Endodermal cell (in vitro differentiated cells): ENCODE results near the gene CEP95. TPM values are rescaled to one million over a fixed set of nuclear protein-coding genes. Genes with fewer than 3 reads are reported as not detected.
"Not testable (repeated sequence)": the region's sequence is repeated elsewhere in the genome, so short reads cannot be mapped to it uniquely, and the experiment has no call there.

ENCODE experiments used
- DNase-seq: peaks from one replicate; pipeline ENCODE4 v3.0.0-alpha.2; 2017
- H3K27ac ChIP-seq: 2 replicates; pipeline ENCODE4 v1.5.1; 2013; ENCODE audit warnings: mild to moderate bottlenecking, low read depth, low read length, moderate library complexity
- H3K27me3 ChIP-seq: 2 replicates; pipeline ENCODE4 v1.6.1; 2013; ENCODE audit warnings: mild to moderate bottlenecking, low read length, moderate library complexity; ENCODE audit not compliant: insufficient read depth, control insufficient read depth, poor library complexity, severe bottlenecking
- H3K36me3 ChIP-seq: 2 replicates; pipeline ENCODE4 v1.7.0; 2013; ENCODE audit warnings: mild to moderate bottlenecking, low read length, moderate library complexity; ENCODE audit not compliant: control insufficient read depth, insufficient read depth
- H3K4me1 ChIP-seq: one replicate; pipeline ENCODE4 v1.7.0; 2013; ENCODE audit warnings: low read length; ENCODE audit not compliant: control insufficient read depth, insufficient read depth
- H3K4me3 ChIP-seq: 2 replicates; pipeline ENCODE4 v1.5.1; 2013; ENCODE audit warnings: mild to moderate bottlenecking, low read length, moderate library complexity
- H3K9ac ChIP-seq: 2 replicates; pipeline ENCODE4 v1.6.1; 2013; ENCODE audit warnings: mild to moderate bottlenecking, low read length, moderate library complexity; ENCODE audit not compliant: poor library complexity, severe bottlenecking; ENCODE audit errors: extremely low read depth
- H3K9me3 ChIP-seq: 2 replicates; pipeline ENCODE4 v1.6.1; 2013; ENCODE audit warnings: mild to moderate bottlenecking, low read length, moderate library complexity; ENCODE audit not compliant: control insufficient read depth
- H3K27ac Mint-ChIP-seq: 2 replicates; pipeline ENCODE4 v1.8.0; 2020; ENCODE audit warnings: mixed read lengths
- H3K27me3 Mint-ChIP-seq: 2 replicates; pipeline ENCODE4 v1.8.0; 2021; ENCODE audit warnings: mild to moderate bottlenecking, mixed read lengths; ENCODE audit not compliant: insufficient read depth
- H3K36me3 Mint-ChIP-seq: 2 replicates; pipeline ENCODE4 v1.8.0; 2020; ENCODE audit warnings: low read depth, mixed read lengths
- H3K4me1 Mint-ChIP-seq: 2 replicates; pipeline ENCODE4 v1.8.0; 2020; ENCODE audit warnings: mixed read lengths
- H3K4me3 Mint-ChIP-seq: 2 replicates; pipeline ENCODE4 v1.8.0; 2020; ENCODE audit warnings: mild to moderate bottlenecking, moderate library complexity, mixed read lengths
- H3K9me3 Mint-ChIP-seq: 2 replicates; pipeline ENCODE4 v1.8.0; 2020; ENCODE audit warnings: mild to moderate bottlenecking, mixed read lengths
- WGBS, 2 experiments: methylation state at CpG; one replicate each; pipeline versions ENCODE4 v1.1.5 to v1.1.7; 2013; ENCODE audit warnings: missing lambda C conversion rate in 2 of 2, mixed read lengths in 1 of 2; ENCODE audit not compliant: insufficient coverage in 1 of 2, insufficient read length in 1 of 2; 5-methylcytosine and 5-hydroxymethylcytosine counted together
- total RNA-seq, 2 donors: library from RNA; stranded (reverse); fragmentation: NEBNext Ultra II Directional in 1 of 2; extraction: Animal tissue kit (Norgen Biotek cat#: 25700) in 1 of 2; gene quantifications; 2 replicates in 1 of 2; 3 replicates in 1 of 2; pipeline ENCODE4 v1.2.1, GENCODE V29; 2021
- TF ChIP-seq, protein P1 (sequence below): fragments of 200-600 bp; sonication (generic); conservative IDR thresholded peaks from 2 replicates; pipeline ENCODE4 v1.5.0; 2021; ENCODE audit warnings: antibody characterized with exemption, mild to moderate bottlenecking

Gene CEP95
- total RNA-seq, 2 donors from 2014 or later: 75.5 to 93.9 TPM

DNA sequence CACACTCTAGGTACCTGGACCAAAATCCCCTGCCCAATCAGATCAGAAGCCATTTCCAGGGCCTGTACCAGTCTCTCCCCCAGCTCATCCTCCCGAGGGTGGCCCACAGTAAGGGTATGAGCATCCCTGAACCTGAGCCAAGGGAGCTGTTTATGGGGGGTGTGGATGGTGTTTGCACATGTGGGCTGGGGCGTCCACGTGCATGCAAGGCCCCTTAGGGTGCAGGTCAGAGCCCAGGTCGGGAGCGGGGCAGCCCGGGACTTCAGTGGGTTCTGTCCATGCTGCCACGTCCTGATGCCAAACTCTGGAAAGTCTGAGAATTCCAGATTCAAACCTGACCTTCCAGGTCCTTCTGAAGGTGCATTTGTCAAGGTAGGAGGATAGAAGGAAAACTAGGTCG, 48.0 kb upstream of the CEP95 start:
- Histone ChIP-seq H3K27me3 (no peaks in the 10 kb centered on the region), H3K9me3 (no peaks in the 10 kb centered on the region), H3K4me3 (no peak overlapping the region), H3K36me3 (no peaks in the 10 kb centered on the region), H3K4me1 (no peaks in the 10 kb centered on the region), H3K9ac (no peak overlapping the region), H3K27ac (no peak overlapping the region)
- Mint-ChIP-seq H3K4me3 (no peak overlapping the region), H3K36me3 (no peaks in the 10 kb centered on the region), H3K9me3 (no peaks in the 10 kb centered on the region), H3K27me3 (no peaks in the 10 kb centered on the region), H3K27ac (no peak overlapping the region), H3K4me1 (no peaks in the 10 kb centered on the region)
- TF ChIP-seq, protein P1, sequence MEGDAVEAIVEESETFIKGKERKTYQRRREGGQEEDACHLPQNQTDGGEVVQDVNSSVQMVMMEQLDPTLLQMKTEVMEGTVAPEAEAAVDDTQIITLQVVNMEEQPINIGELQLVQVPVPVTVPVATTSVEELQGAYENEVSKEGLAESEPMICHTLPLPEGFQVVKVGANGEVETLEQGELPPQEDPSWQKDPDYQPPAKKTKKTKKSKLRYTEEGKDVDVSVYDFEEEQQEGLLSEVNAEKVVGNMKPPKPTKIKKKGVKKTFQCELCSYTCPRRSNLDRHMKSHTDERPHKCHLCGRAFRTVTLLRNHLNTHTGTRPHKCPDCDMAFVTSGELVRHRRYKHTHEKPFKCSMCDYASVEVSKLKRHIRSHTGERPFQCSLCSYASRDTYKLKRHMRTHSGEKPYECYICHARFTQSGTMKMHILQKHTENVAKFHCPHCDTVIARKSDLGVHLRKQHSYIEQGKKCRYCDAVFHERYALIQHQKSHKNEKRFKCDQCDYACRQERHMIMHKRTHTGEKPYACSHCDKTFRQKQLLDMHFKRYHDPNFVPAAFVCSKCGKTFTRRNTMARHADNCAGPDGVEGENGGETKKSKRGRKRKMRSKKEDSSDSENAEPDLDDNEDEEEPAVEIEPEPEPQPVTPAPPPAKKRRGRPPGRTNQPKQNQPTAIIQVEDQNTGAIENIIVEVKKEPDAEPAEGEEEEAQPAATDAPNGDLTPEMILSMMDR: no peak
- no peak for DNase-seq
- 84 to 93% methylated on average over 6 to 8 of the region's 8 CpGs for WGBS, 2 experiments

DNA sequence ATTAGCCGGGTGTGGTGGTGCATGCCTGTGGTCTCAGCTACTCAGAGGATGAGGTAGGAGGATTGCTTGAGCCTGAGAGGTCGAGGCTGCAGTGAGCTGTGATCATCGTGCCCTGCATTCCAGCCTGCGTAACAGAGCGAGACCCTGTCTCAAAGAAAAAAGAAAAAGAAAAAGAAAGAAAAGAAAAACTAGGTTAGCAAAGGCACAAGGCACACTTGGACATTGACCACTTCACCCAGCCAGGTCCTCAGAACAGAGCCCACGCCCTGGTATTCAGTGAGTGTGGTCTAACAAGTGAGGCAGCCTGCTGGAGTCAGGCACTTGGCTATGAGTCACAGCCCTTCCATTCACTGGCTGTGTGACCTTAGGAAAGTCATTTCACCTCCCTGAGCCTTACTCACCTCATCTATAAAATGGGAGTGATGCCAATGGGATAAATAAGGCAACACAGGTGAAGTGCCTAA, 47.5 kb upstream of the CEP95 start:
- H3K27me3 Mint-ChIP-seq: no peaks in the 10 kb centered on the region
- H3K9ac ChIP-seq: no peak overlapping the region
- H3K4me1 Mint-ChIP-seq: no peaks in the 10 kb centered on the region
- no peak overlapping the region for H3K27ac ChIP-seq
- WGBS, 2 experiments: 94 to 95% methylated on average over 6 of the region's 6 CpGs
- H3K9me3 Mint-ChIP-seq: no peaks in the 10 kb centered on the region
- H3K36me3 ChIP-seq: no peaks in the 10 kb centered on the region
- H3K4me3 Mint-ChIP-seq: no peak overlapping the region
- no peaks in the 10 kb centered on the region for H3K9me3 ChIP-seq
- H3K36me3 Mint-ChIP-seq: no peaks in the 10 kb centered on the region
- no peak overlapping the region for H3K27ac Mint-ChIP-seq
- no peak overlapping the region for H3K4me3 ChIP-seq
- TF ChIP-seq, protein P1: no peak
- no peaks in the 10 kb centered on the region for H3K27me3 ChIP-seq
- no peak for DNase-seq
- no peaks in the 10 kb centered on the region for H3K4me1 ChIP-seq

DNA sequence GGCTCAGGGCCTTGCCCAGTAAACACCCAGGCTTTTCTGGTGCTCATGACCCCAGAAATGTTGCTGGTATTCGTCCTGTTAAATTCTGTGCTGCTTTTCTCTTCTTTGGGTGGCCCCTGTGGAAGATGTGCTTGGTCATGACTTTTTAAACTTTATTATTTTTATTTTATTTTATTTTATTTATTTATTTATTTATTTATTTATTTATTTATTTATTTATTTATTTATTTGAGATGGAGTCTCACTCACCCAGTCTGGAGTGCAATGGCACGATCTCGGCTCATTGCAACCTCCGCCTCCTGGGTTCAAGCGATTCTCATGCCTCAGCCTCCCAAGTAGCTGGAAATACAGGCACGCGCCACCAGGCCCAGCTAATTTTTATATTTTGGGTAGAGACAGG, 47.0 kb upstream of the CEP95 start:
- not testable (repeated sequence) for H3K27me3 ChIP-seq, H3K9me3 ChIP-seq, DNase-seq, H3K27ac ChIP-seq, H3K27ac Mint-ChIP-seq, H3K36me3 Mint-ChIP-seq, H3K9me3 Mint-ChIP-seq, H3K4me3 Mint-ChIP-seq, H3K9ac ChIP-seq, H3K36me3 ChIP-seq, H3K4me1 Mint-ChIP-seq, H3K4me3 ChIP-seq, H3K4me1 ChIP-seq, H3K27me3 Mint-ChIP-seq
- 92 to 100% methylated on average over 6 to 7 of the region's 7 CpGs for whole genome bisulfite sequencing, 2 experiments

DNA sequence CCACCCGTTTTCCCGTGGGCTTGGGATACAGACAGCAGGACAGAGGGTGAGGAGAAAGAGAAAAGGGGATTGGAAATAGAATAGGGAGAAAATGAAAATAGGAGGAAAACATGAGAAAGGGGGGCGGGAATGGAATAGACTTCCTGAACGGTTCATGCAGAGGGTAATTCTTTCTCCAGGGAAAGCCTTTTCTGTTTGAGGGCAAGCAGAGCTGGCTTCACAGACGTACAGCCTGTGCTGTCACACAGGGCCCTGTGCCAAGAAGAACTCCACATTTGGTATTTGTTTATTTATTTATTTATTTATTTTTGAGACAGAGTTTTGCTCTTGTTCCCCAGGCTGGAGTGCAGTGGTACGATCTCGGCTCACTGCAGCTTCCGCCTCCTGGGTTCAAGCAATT, 45.8 kb upstream of the CEP95 start:
- Histone ChIP-seq H3K9me3 (no peaks in the 10 kb centered on the region), H3K36me3 (no peaks in the 10 kb centered on the region), H3K27me3 (no peaks in the 10 kb centered on the region), H3K4me1 (no peaks in the 10 kb centered on the region), H3K9ac (no peak overlapping the region), H3K27ac (no peak overlapping the region), H3K4me3 (no peak overlapping the region)
- TF ChIP-seq, protein P1: no peak
- WGBS, 2 experiments: 94 to 96% methylated on average over 5 to 8 of the region's 8 CpGs
- no peaks in the 10 kb centered on the region for H3K9me3 Mint-ChIP-seq
- H3K4me1 Mint-ChIP-seq: no peaks in the 10 kb centered on the region
- no peak overlapping the region for H3K4me3 Mint-ChIP-seq
- no peaks in the 10 kb centered on the region for H3K27me3 Mint-ChIP-seq
- H3K27ac Mint-ChIP-seq: no peak overlapping the region
- DNase-seq: no peak
- H3K36me3 Mint-ChIP-seq: no peaks in the 10 kb centered on the region
